Heart right ventricle (tissue), 16 donors: Measurements from ENCODE around the gene RPS6KC1. TPM values are rescaled to one million over a fixed set of nuclear protein-coding genes. Genes with fewer than 3 reads are reported as not detected.
"Not testable (repeated sequence)": the region's sequence is repeated elsewhere in the genome, so short reads cannot be mapped to it uniquely, and the experiment has no call there.

ENCODE experiments used
- ATAC-seq, 8 donors: fragments of 200-7000 bp; cut with Tn5 transposase; one replicate each; pipeline ENCODE4 v1.9.1; 2020; ENCODE audit warnings: mild to moderate bottlenecking in 8 of 8, moderate library complexity in 8 of 8, moderate number of reproducible peaks in 1 of 8
- DNase-seq, 2 donors: peaks; one replicate each; pipeline ENCODE4 v3.0.0-alpha.2; 2020
- H3K27ac ChIP-seq, 10 donors: fragments of 200-600 bp; sonication (generic) in 2 of 10; one replicate each; pipeline versions ENCODE4 v1.5.0 to v1.8.0; 2020 to 2022; ENCODE audit warnings: mild to moderate bottlenecking in 3 of 10
- H3K27me3 ChIP-seq, 7 donors: fragments of 200-600 bp; one replicate each; pipeline ENCODE4 v1.8.0; 2021 to 2022; ENCODE audit warnings: mild to moderate bottlenecking in 2 of 7
- H3K36me3 ChIP-seq, 9 donors: fragments of 200-600 bp; sonication (generic) in 1 of 9; one replicate each; pipeline versions ENCODE4 v1.5.0 to v1.8.0; 2020 to 2022; ENCODE audit warnings: mild to moderate bottlenecking in 2 of 9
- H3K4me1 ChIP-seq, 9 donors: fragments of 200-600 bp; sonication (generic) in 1 of 9; one replicate each; pipeline versions ENCODE4 v1.5.0 to v1.8.0; 2020 to 2022; ENCODE audit warnings: mild to moderate bottlenecking in 4 of 9
- H3K4me3 ChIP-seq, 10 donors: fragments of 200-600 bp; sonication (generic) in 2 of 10; one replicate each; pipeline versions ENCODE4 v1.5.0 to v1.8.0; 2020 to 2022; ENCODE audit warnings: mild to moderate bottlenecking in 7 of 10, moderate library complexity in 2 of 10
- H3K9me3 ChIP-seq, 11 donors: fragments of 200-600 bp in 10 of 11; sonication (generic) in 2 of 11; one replicate each; pipeline versions ENCODE4 v1.5.0 to v1.8.0; 2013 to 2022; ENCODE audit warnings: mild to moderate bottlenecking in 2 of 11, control low read depth in 1 of 11, moderate library complexity in 1 of 11
- CTCF ChIP-seq, 9 donors: fragments of 200-600 bp; sonication (generic) in 2 of 9; IDR thresholded peaks; one replicate each; pipeline versions ENCODE4 v1.5.0 to v1.8.0; 2021 to 2022; ENCODE audit warnings: antibody characterized with exemption in 9 of 9, mild to moderate bottlenecking in 5 of 9, moderate library complexity in 1 of 9
- WGBS, 2 donors: extraction: QIAGEN DNeasy Blood & Tissue Kit; methylation state at CpG; one replicate each; pipeline ENCODE4 v1.1.7; 2013; ENCODE audit warnings: inconsistent platforms in 1 of 2; 5-methylcytosine and 5-hydroxymethylcytosine counted together
- intact Hi-C, 10 donors: fragments of 100-400 bp; cut with DNase I; formaldehyde crosslinking; loops; one replicate each; pipeline versions ENCODE4 v1.11.1 to v1.14.2; 2022
- polyA plus RNA-seq, 2 donors: library from polyadenylated mRNA; stranded (reverse); fragments of 200-250 nt; gene quantifications; one replicate each; pipeline ENCODE4 v1.2.3, GENCODE V29; 2013
- total RNA-seq, 10 donors: library from RNA; stranded (reverse); fragmentation: NEBNext Ultra II Directional in 3 of 10; extraction: Animal tissue kit (Norgen Biotek cat#: 25700) in 3 of 10; gene quantifications; one replicate each; pipeline versions ENCODE4 v1.2.1 to v1.2.4, GENCODE V29; 2021 to 2023
- donor health status: Arrhythmogenic right ventricular cardiomyopathy.
- donor health status: ischemic (EF 13 %, LVEDD 7.1; RV severe dilation, severe dysfunction).
- donor health status: healthy with polysubstance abuse.
- donor health status: DM: no; HTN: yes; CAD: no.
- donor health status: DM: no; HTN: no; CAD: no.
- donor health status: ischemic (EF 25% LVEDD 6.9; RV normal size, moderate dysfunction).
- donor health status: ischemic (EF 25% LVEDD 5.7; RV mildly dilated, moderate dysfunction).
- donor health status: healthy.
- donor health status: DM: yes; HTN: yes; CAD: no.
- donor health status: Ischemic cardiomyopathy.
- donor health status: ischemic (EF 35%, LVEDD 5.7; RV mildly dilated, moderate dysfunction).
- donor health status: nonischemic (EF 11% LVEDD 7.7; RV severe dilation, severe dysfunction).
- donor health status: DM: yes; HTN: yes; CAD: no.
- donor health status: PGD.
- donor health status: ischemic (EF 29% LVEDD 5.4; RV normal size, mild dysfunction).
- donor health status: nonischemic (EF 23%, LVEDD 6.1; RV moderate dilation, normal function).

RPS6KC1 gene
- total and polyA plus RNA-seq, 12 donors = 3.8 to 13.8 (median 10.3) TPM

GRCh38 chr1:213138892-213139291 is 87.9 kb downstream of the RPS6KC1 start:
- Histone ChIP-seq H3K4me1 (peaks cover 0 to 20% (median 16%) of the 10 kb centered on the region in 9 donors), H3K9me3 (peaks cover 0 to 13% (median 0%) of the 10 kb centered on the region in 11 donors), H3K27me3 (no peaks in the 10 kb centered on the region), H3K27ac (no peak overlapping the region), H3K4me3 (no peak overlapping the region), H3K36me3 (peaks cover 0 to 2% (median 0%) of the 10 kb centered on the region in 9 donors)
- TF ChIP-seq CTCF (IDR thresholded peaks at IDR 0.05) = no peak
- 93 to 94% methylated on average over 1 of the region's 1 CpG for WGBS, 2 donors
- ATAC-seq (no peak), DNase-seq (no peak)
- intact Hi-C loops = no loop called here

- DNase-seq = no peak
- H3K27ac ChIP-seq = no peak overlapping the region
- intact Hi-C loops = no loop called here
- no peak overlapping the region for H3K4me3 ChIP-seq
- no peak for ATAC-seq
- no peaks in the 10 kb centered on the region for H3K27me3 ChIP-seq
- no peak for TF ChIP-seq CTCF (IDR thresholded peaks at IDR 0.05)
- peaks cover 0 to 8% (median 0%) of the 10 kb centered on the region in 9 donors for H3K36me3 ChIP-seq
- peaks cover 0 to 24% (median 0%) of the 10 kb centered on the region in 11 donors for H3K9me3 ChIP-seq
- H3K4me1 ChIP-seq = peaks cover 0 to 6% (median 0%) of the 10 kb centered on the region in 9 donors
- WGBS, 2 donors = 96 to 99% methylated on average over 2 of the region's 2 CpGs
Observed at GRCh38 chr1:213148905-213149304, 97.9 kb downstream of the RPS6KC1 start.

GRCh38 chr1:213150090-213150489 is 99.0 kb downstream of the RPS6KC1 start:
- WGBS, 2 donors = no CpG with 5 or more reads among the region's 2 CpGs
- peaks cover 0 to 24% (median 0%) of the 10 kb centered on the region in 11 donors for H3K9me3 ChIP-seq
- H3K4me3 ChIP-seq, H3K27ac ChIP-seq, DNase-seq, ATAC-seq, H3K36me3 ChIP-seq, H3K27me3 ChIP-seq, intact Hi-C loops: not testable (repeated sequence)
- H3K4me1 ChIP-seq = peaks cover 0 to 10% (median 0%) of the 10 kb centered on the region in 9 donors

GRCh38 chr1:213154056-213154685 is 103.1 kb downstream of the RPS6KC1 start:
- intact Hi-C loops = no loop called here
- Histone ChIP-seq H3K36me3 (no peaks in the 10 kb centered on the region), H3K27me3 (no peaks in the 10 kb centered on the region), H3K27ac (no peak overlapping the region), H3K4me3 (no peak overlapping the region), H3K9me3 (peaks cover 0 to 15% (median 0%) of the 10 kb centered on the region in 11 donors), H3K4me1 (peaks cover 0 to 24% (median 8%) of the 10 kb centered on the region in 9 donors)
- no peak for DNase-seq
- TF ChIP-seq CTCF (IDR thresholded peaks at IDR 0.05) = no peak
- WGBS, 2 donors = 81 to 86% methylated on average over 3 of the region's 3 CpGs
- peak in 3 of 8 donors; percentile 44 to 70 (median 61) for ATAC-seq

- 72 to 75% methylated on average over 5 of the region's 5 CpGs for WGBS, 2 donors
- no peak overlapping the region for H3K4me3 ChIP-seq
- H3K4me1 ChIP-seq = peaks cover 0 to 24% (median 8%) of the 10 kb centered on the region in 9 donors
- intact Hi-C loops = no loop called here
- DNase-seq (no peak), ATAC-seq (no peak)
- TF ChIP-seq CTCF (IDR thresholded peaks at IDR 0.05) = no peak
- peaks cover 0 to 17% (median 0%) of the 10 kb centered on the region in 11 donors for H3K9me3 ChIP-seq
- H3K27ac ChIP-seq = no peak overlapping the region
- H3K27me3 ChIP-seq = no peaks in the 10 kb centered on the region
- H3K36me3 ChIP-seq = no peaks in the 10 kb centered on the region
Observed at GRCh38 chr1:213159376-213159775, 108.3 kb downstream of the RPS6KC1 start.

GRCh38 chr1:213160442-213160841 is 109.4 kb downstream of the RPS6KC1 start:
- H3K27ac ChIP-seq, DNase-seq, H3K4me3 ChIP-seq, H3K36me3 ChIP-seq, ATAC-seq, H3K27me3 ChIP-seq, intact Hi-C loops: not testable (repeated sequence)
- Histone ChIP-seq H3K4me1 (peaks cover 0 to 18% (median 8%) of the 10 kb centered on the region in 9 donors), H3K9me3 (peaks cover 0 to 17% (median 0%) of the 10 kb centered on the region in 11 donors)
- WGBS, 2 donors = 95 to 97% methylated on average over 2 of the region's 2 CpGs
